Measurements from ENCODE around the gene ATP1A3.

DNA sequence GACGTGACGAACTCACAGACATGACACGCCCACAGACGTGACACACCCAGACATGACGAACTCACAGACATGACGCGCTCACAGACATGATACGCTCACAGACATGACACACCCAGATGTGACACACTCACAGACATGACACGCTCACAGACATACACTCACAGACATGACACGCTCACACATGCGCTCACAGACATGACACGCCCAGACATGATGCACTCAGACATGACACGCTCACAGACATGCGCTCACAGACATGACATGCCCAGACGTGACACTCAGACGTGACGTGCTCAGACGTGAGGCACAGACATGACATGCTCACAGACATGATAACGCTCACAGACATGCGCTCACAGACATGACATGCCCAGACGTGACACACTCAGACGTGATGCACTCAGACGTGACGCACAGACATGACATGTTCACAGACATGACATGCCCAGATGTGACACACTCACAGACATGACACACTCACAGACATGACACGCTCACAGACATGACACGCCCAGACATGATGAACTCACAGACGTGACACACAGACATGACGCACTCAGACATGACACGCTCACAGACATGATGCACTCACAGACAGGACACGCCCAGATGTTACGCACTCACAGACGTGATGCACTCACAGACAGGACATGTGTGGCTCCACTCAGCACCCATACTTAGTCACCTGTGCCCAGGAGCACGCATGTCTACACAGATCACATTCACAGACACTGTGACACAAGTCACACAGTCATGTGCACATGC is 73.9 kb downstream of the ATP1A3 start:
- TF ChIP-seq POLR2AphosphoS5 (IDR thresholded peaks at IDR 0.05) (no peak), POLR2A (IDR thresholded peaks at IDR 0.05) (no peak)
- TF ChIP-seq, protein P1, sequence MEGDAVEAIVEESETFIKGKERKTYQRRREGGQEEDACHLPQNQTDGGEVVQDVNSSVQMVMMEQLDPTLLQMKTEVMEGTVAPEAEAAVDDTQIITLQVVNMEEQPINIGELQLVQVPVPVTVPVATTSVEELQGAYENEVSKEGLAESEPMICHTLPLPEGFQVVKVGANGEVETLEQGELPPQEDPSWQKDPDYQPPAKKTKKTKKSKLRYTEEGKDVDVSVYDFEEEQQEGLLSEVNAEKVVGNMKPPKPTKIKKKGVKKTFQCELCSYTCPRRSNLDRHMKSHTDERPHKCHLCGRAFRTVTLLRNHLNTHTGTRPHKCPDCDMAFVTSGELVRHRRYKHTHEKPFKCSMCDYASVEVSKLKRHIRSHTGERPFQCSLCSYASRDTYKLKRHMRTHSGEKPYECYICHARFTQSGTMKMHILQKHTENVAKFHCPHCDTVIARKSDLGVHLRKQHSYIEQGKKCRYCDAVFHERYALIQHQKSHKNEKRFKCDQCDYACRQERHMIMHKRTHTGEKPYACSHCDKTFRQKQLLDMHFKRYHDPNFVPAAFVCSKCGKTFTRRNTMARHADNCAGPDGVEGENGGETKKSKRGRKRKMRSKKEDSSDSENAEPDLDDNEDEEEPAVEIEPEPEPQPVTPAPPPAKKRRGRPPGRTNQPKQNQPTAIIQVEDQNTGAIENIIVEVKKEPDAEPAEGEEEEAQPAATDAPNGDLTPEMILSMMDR (IDR thresholded peaks at IDR 0.05): no peak
